HEK293 (cell line): ENCODE results near the gene INTS7.

Experiments used
- CTCF ChIA-PET: fragments of 350-600 bp; formaldehyde crosslinking; extraction: SDS; loops from one replicate; lab custom pipeline; 2021; ENCODE audit warnings: antibody characterized with exemption; lab: Yijun Ruan, JAX
- POLR2A ChIA-PET: fragments of 300-600 bp; formaldehyde crosslinking; extraction: SDS; loops from one replicate; lab custom pipeline; 2020; ENCODE audit warnings: antibody characterized with exemption, inconsistent platforms; lab: Yijun Ruan, JAX
- H3K27ac ChIP-seq: fragments of 200-500 bp; sonication (Bioruptor generic); 2 replicates; pipeline ENCODE4 v1.5.1; 2014; ENCODE audit warnings: low read depth, low read length, control low read depth, inconsistent platforms; ENCODE audit errors: extremely low read depth
- H3K36me3 ChIP-seq, 2 experiments: fragments of 200-500 bp in 1 of 2; sonication (Bioruptor generic) in 1 of 2; 1 replicate in 1 of 2; 2 replicates in 1 of 2; pipeline ENCODE4 v1.5.1; 2014 to 2017; ENCODE audit warnings: inconsistent platforms in 2 of 2, low read length in 2 of 2; ENCODE audit not compliant: control insufficient read depth in 2 of 2, insufficient read depth in 1 of 2
- H3K4me1 ChIP-seq: fragments of 200-500 bp; sonication (Bioruptor generic); 2 replicates; pipeline ENCODE4 v1.5.1; 2014; ENCODE audit warnings: mild to moderate bottlenecking, low read length, inconsistent platforms; ENCODE audit not compliant: control insufficient read depth, insufficient read depth
- H3K4me3 ChIP-seq: 2 replicates; pipeline ENCODE4 v1.5.1; 2011; ENCODE audit warnings: low read depth, mild to moderate bottlenecking, control low read depth, low read length, moderate library complexity
- H3K9me3 ChIP-seq: fragments of 200-500 bp; sonication (Bioruptor generic); 2 replicates; pipeline ENCODE4 v1.5.1; 2014; ENCODE audit warnings: low read depth, low read length, inconsistent platforms; ENCODE audit not compliant: control insufficient read depth, insufficient read depth
- EGR2 ChIP-seq: fragments of 450-650 bp; formaldehyde crosslinking; IDR thresholded peaks from 2 replicates; pipeline ENCODE4 v1.5.1; 2016; ENCODE audit warnings: low read depth, missing biosample characterization, missing genetic modification characterization
- GLI4 ChIP-seq: fragments of 450-650 bp; formaldehyde crosslinking; IDR thresholded peaks from 2 replicates; pipeline ENCODE4 v1.5.1; 2016; ENCODE audit warnings: missing biosample characterization, missing genetic modification characterization
- OVOL3 ChIP-seq: fragments of 450-650 bp; formaldehyde crosslinking; IDR thresholded peaks from 2 replicates; pipeline ENCODE4 v1.5.1; 2016; ENCODE audit warnings: missing biosample characterization, missing genetic modification characterization
- SCRT1 ChIP-seq: fragments of 450-650 bp; formaldehyde crosslinking; IDR thresholded peaks from 2 replicates; pipeline ENCODE4 v1.5.1; 2016; ENCODE audit warnings: missing biosample characterization, missing genetic modification characterization, borderline replicate concordance
- ZBTB8A ChIP-seq: fragments of 450-650 bp; formaldehyde crosslinking; IDR thresholded peaks from 2 replicates; pipeline ENCODE4 v1.5.1; 2016; ENCODE audit warnings: missing biosample characterization, missing genetic modification characterization
- ZEB2 ChIP-seq: fragments of 450-650 bp; formaldehyde crosslinking; IDR thresholded peaks from 2 replicates; pipeline ENCODE4 v1.5.1; 2016; ENCODE audit warnings: missing biosample characterization, missing genetic modification characterization
- ZNF148 ChIP-seq: fragments of 450-650 bp; formaldehyde crosslinking; IDR thresholded peaks from 2 replicates; pipeline ENCODE4 v1.5.0; 2017; ENCODE audit warnings: missing biosample characterization, missing genetic modification characterization, borderline replicate concordance
- ZNF157 ChIP-seq: fragments of 450-650 bp; formaldehyde crosslinking; IDR thresholded peaks from 2 replicates; pipeline ENCODE4 v1.5.1; 2016; ENCODE audit warnings: missing biosample characterization, missing genetic modification characterization
- ZNF16 ChIP-seq: fragments of 450-650 bp; formaldehyde crosslinking; IDR thresholded peaks from 2 replicates; pipeline ENCODE4 v1.5.1; 2016; ENCODE audit warnings: low read depth, missing biosample characterization, missing genetic modification characterization
- ZNF366 ChIP-seq: fragments of 450-650 bp; formaldehyde crosslinking; conservative IDR thresholded peaks from 2 replicates; pipeline ENCODE4 v1.5.1; 2016; ENCODE audit warnings: missing biosample characterization, missing genetic modification characterization
- ZNF571 ChIP-seq: fragments of 450-650 bp; formaldehyde crosslinking; IDR thresholded peaks from 2 replicates; pipeline ENCODE4 v1.5.0; 2017; ENCODE audit warnings: missing biosample characterization, missing genetic modification characterization
- ZNF585B ChIP-seq: fragments of 450-650 bp; formaldehyde crosslinking; IDR thresholded peaks from 2 replicates; pipeline ENCODE4 v1.5.1; 2016; ENCODE audit warnings: missing biosample characterization, missing genetic modification characterization
- ZNF596 ChIP-seq: fragments of 450-650 bp; IDR thresholded peaks from 2 replicates; pipeline ENCODE4 v1.5.0; 2018; ENCODE audit warnings: missing biosample characterization, mild to moderate bottlenecking, missing genetic modification characterization, moderate library complexity
- ZNF670 ChIP-seq: fragments of 450-650 bp; formaldehyde crosslinking; IDR thresholded peaks from 2 replicates; pipeline ENCODE4 v1.5.1; 2016; ENCODE audit warnings: missing biosample characterization, missing genetic modification characterization, low read depth
- ZNF677 ChIP-seq: fragments of 450-650 bp; IDR thresholded peaks from 2 replicates; pipeline ENCODE4 v1.5.0; 2018; ENCODE audit warnings: missing biosample characterization, mild to moderate bottlenecking, missing genetic modification characterization, moderate library complexity
- ZNF701 ChIP-seq: fragments of 450-650 bp; formaldehyde crosslinking; IDR thresholded peaks from 2 replicates; pipeline ENCODE4 v1.5.1; 2016; ENCODE audit warnings: missing biosample characterization, missing genetic modification characterization
- ZNF776 ChIP-seq: fragments of 450-650 bp; formaldehyde crosslinking; IDR thresholded peaks from 2 replicates; pipeline ENCODE4 v1.5.0; 2017; ENCODE audit warnings: missing biosample characterization, missing genetic modification characterization, borderline replicate concordance
- ZNF791 ChIP-seq: fragments of 450-650 bp; formaldehyde crosslinking; IDR thresholded peaks from 2 replicates; pipeline ENCODE4 v1.5.1; 2016; ENCODE audit warnings: missing biosample characterization, missing genetic modification characterization
- ZXDB ChIP-seq: fragments of 450-650 bp; formaldehyde crosslinking; IDR thresholded peaks from 2 replicates; pipeline ENCODE4 v1.5.1; 2016; ENCODE audit warnings: missing biosample characterization, missing genetic modification characterization
- TF ChIP-seq, protein P1 (sequence below): fragments of 450-650 bp; formaldehyde crosslinking; optimal IDR thresholded peaks from 2 replicates; pipeline ENCODE3; 2016; ENCODE audit warnings: missing biosample characterization, mild to moderate bottlenecking, missing genetic modification characterization
- TF ChIP-seq, protein P2 (sequence below): fragments of 450-650 bp; formaldehyde crosslinking; IDR thresholded peaks from 2 replicates; pipeline ENCODE4 v1.5.1; 2016; ENCODE audit warnings: missing biosample characterization, missing genetic modification characterization
- TF ChIP-seq, protein P3 (sequence below): fragments of 450-650 bp; formaldehyde crosslinking; IDR thresholded peaks from 2 replicates; pipeline ENCODE4 v1.5.1; 2016; ENCODE audit warnings: missing biosample characterization, missing genetic modification characterization

INTS7 gene

DNA sequence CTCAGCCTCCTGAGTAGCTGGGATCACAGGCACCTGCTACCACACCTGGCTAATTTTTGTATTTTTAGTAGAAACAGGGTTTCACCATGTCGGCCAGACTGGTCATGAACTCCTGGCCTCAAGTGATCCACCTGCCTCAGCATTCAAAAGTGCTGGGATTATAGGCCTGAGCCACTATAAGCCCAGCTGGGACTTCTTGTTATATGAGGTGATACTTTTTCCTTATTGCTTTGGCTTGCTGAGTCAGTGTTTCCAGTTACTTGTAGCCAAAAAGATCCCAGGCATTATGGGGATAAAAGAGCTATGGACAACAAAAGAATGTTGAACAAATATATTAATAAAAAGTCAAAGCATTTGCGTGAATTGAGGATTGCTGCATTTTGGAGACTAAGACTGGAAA, 134.9 kb downstream of the INTS7 start:
- Histone ChIP-seq H3K4me3 (no peak overlapping the region), H3K27ac (no peak overlapping the region), H3K9me3 (no peaks in the 10 kb centered on the region), H3K36me3 (no peaks in the 10 kb centered on the region), H3K4me1 (no peaks in the 10 kb centered on the region)
- ChIA-PET POLR2A (no interaction called here), CTCF (interaction anchor here (0.6 kb wide), 1 partner anchor 160 kb away, joined by 3 read pairs; no protein-coding TSS in a partner anchor)
- TF ChIP-seq ZNF16 (tag by site-specific recombination) = no peak
- TF ChIP-seq EGR2 (tag by site-specific recombination) = no peak
- no peak for TF ChIP-seq ZNF791 (tag by site-specific recombination)
- TF ChIP-seq, protein P1, sequence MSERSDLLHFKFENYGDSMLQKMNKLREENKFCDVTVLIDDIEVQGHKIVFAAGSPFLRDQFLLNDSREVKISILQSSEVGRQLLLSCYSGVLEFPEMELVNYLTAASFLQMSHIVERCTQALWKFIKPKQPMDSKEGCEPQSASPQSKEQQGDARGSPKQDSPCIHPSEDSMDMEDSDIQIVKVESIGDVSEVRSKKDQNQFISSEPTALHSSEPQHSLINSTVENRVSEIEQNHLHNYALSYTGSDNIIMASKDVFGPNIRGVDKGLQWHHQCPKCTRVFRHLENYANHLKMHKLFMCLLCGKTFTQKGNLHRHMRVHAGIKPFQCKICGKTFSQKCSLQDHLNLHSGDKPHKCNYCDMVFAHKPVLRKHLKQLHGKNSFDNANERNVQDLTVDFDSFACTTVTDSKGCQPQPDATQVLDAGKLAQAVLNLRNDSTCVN (tag by site-specific recombination) = no peak
- TF ChIP-seq ZNF571 (tag by site-specific recombination) = no peak
- TF ChIP-seq SCRT1 (tag by site-specific recombination) = no peak
- no peak for TF ChIP-seq GLI4 (tag by site-specific recombination)
- TF ChIP-seq OVOL3 (tag by site-specific recombination) = no peak
- no peak for TF ChIP-seq ZNF677 (tag by site-specific recombination)
- no peak for TF ChIP-seq ZNF585B (tag by site-specific recombination)

- CTCF ChIA-PET = no interaction called here
- POLR2A ChIA-PET = no interaction called here
These were observed 138.4 kb downstream of the INTS7 start for GRCh38 chr1:211896958-211897357.

GRCh38 chr1:211895126-211895759, 140.1 kb downstream of the INTS7 start:
- Histone ChIP-seq H3K9me3 (no peaks in the 10 kb centered on the region), H3K4me1 (no peaks in the 10 kb centered on the region), H3K4me3 (no peak overlapping the region), H3K27ac (no peak overlapping the region), H3K36me3 (no peaks in the 10 kb centered on the region)
- CTCF ChIA-PET = no interaction called here
- POLR2A ChIA-PET = no interaction called here
- TF ChIP-seq, protein P1 (tag by site-specific recombination) = no peak
- TF ChIP-seq, protein P2, sequence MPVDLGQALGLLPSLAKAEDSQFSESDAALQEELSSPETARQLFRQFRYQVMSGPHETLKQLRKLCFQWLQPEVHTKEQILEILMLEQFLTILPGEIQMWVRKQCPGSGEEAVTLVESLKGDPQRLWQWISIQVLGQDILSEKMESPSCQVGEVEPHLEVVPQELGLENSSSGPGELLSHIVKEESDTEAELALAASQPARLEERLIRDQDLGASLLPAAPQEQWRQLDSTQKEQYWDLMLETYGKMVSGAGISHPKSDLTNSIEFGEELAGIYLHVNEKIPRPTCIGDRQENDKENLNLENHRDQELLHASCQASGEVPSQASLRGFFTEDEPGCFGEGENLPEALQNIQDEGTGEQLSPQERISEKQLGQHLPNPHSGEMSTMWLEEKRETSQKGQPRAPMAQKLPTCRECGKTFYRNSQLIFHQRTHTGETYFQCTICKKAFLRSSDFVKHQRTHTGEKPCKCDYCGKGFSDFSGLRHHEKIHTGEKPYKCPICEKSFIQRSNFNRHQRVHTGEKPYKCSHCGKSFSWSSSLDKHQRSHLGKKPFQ (tag by site-specific recombination) = no peak
- TF ChIP-seq ZNF776 (tag by site-specific recombination) (no peak), ZNF701 (tag by site-specific recombination) (no peak), ZXDB (tag by site-specific recombination) (no peak), ZBTB8A (tag by site-specific recombination) (peak; percentile 34; the same call in 1 of the 2 replicates), ZNF366 (tag by site-specific recombination) (0 out of 2 replicates have a peak, but pooled peaks have one; percentile 39), ZNF596 (tag by site-specific recombination) (no peak), ZNF670 (tag by site-specific recombination) (no peak)
- TF ChIP-seq, protein P3, sequence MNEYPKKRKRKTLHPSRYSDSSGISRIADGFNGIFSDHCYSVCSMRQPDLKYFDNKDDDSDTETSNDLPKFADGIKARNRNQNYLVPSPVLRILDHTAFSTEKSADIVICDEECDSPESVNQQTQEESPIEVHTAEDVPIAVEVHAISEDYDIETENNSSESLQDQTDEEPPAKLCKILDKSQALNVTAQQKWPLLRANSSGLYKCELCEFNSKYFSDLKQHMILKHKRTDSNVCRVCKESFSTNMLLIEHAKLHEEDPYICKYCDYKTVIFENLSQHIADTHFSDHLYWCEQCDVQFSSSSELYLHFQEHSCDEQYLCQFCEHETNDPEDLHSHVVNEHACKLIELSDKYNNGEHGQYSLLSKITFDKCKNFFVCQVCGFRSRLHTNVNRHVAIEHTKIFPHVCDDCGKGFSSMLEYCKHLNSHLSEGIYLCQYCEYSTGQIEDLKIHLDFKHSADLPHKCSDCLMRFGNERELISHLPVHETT (tag by site-specific recombination) = no peak

More at GRCh38 chr1:211896958-211897357, 138.4 kb downstream of the INTS7 start:
- H3K4me3 ChIP-seq = no peak overlapping the region
- H3K4me1 ChIP-seq = no peaks in the 10 kb centered on the region
- 0 out of 2 replicates have a peak, but pooled peaks have one; percentile 15 for TF ChIP-seq ZEB2 (tag by site-specific recombination)
- no peak for TF ChIP-seq ZNF157 (tag by site-specific recombination)
- no peak for TF ChIP-seq ZNF148 (tag by site-specific recombination)
- H3K9me3 ChIP-seq = no peaks in the 10 kb centered on the region
- H3K36me3 ChIP-seq = no peaks in the 10 kb centered on the region
- no peak overlapping the region for H3K27ac ChIP-seq
